A673 (cell line): ENCODE data around the gene LTO1.

ENCODE experiments used
- EZH2 ChIP-seq: fragments of 200-600 bp; sonication (generic); IDR thresholded peaks from 2 replicates; pipeline ENCODE4 v1.6.1; 2017; ENCODE audit warnings: borderline replicate concordance, low read depth, mild to moderate bottlenecking, mixed read lengths, antibody characterized with exemption, low read length; ENCODE audit not compliant: poor library complexity, severe bottlenecking
- TF ChIP-seq, protein P1 (sequence below): fragments of 300-800, 200-600 bp; sonication (generic); conservative IDR thresholded peaks from 2 replicates; pipeline ENCODE4 v1.5.1; 2017; ENCODE audit warnings: low read depth, mild to moderate bottlenecking, antibody characterized with exemption, low read length, moderate library complexity, mixed read lengths

GRCh38 chr11:69630424-69630823, 44.7 kb downstream of the LTO1 start:
- no peak for TF ChIP-seq EZH2
- TF ChIP-seq, protein P1, sequence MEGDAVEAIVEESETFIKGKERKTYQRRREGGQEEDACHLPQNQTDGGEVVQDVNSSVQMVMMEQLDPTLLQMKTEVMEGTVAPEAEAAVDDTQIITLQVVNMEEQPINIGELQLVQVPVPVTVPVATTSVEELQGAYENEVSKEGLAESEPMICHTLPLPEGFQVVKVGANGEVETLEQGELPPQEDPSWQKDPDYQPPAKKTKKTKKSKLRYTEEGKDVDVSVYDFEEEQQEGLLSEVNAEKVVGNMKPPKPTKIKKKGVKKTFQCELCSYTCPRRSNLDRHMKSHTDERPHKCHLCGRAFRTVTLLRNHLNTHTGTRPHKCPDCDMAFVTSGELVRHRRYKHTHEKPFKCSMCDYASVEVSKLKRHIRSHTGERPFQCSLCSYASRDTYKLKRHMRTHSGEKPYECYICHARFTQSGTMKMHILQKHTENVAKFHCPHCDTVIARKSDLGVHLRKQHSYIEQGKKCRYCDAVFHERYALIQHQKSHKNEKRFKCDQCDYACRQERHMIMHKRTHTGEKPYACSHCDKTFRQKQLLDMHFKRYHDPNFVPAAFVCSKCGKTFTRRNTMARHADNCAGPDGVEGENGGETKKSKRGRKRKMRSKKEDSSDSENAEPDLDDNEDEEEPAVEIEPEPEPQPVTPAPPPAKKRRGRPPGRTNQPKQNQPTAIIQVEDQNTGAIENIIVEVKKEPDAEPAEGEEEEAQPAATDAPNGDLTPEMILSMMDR, result no peak
